Liver (tissue), 9 donors: ENCODE data around the gene ZNF365. TPM values are rescaled to one million over a fixed set of nuclear protein-coding genes. Genes with fewer than 3 reads are reported as not detected.

ENCODE experiments used
- DNase-seq: peaks from one replicate; pipeline ENCODE4 v3.0.0-alpha.2; 2017; ENCODE audit warnings: low spot score
- H3K27ac ChIP-seq, 2 donors: one replicate each; pipeline ENCODE4 v1.7.0; 2013; ENCODE audit warnings: inconsistent platforms in 2 of 2, low read length in 2 of 2, control low read depth in 1 of 2, low read depth in 1 of 2, mild to moderate bottlenecking in 1 of 2
- H3K27me3 ChIP-seq, 4 donors: one replicate each; pipeline versions ENCODE4 v1.6.1 to v1.7.0; 2013; ENCODE audit warnings: low read length in 3 of 4, inconsistent platforms in 1 of 4, mild to moderate bottlenecking in 1 of 4, moderate library complexity in 1 of 4; ENCODE audit not compliant: control insufficient read depth in 4 of 4, insufficient read depth in 4 of 4
- H3K36me3 ChIP-seq, 4 donors: one replicate each; pipeline versions ENCODE4 v1.6.1 to v1.7.0; 2013; ENCODE audit warnings: low read length in 3 of 4, mild to moderate bottlenecking in 3 of 4, low read depth in 1 of 4, moderate library complexity in 1 of 4; ENCODE audit not compliant: control insufficient read depth in 4 of 4, insufficient read depth in 3 of 4
- H3K4me1 ChIP-seq, 4 donors: one replicate each; pipeline versions ENCODE4 v1.6.1 to v1.7.0; 2013; ENCODE audit warnings: low read length in 3 of 4, mild to moderate bottlenecking in 3 of 4, moderate library complexity in 1 of 4; ENCODE audit not compliant: control insufficient read depth in 4 of 4, insufficient read depth in 4 of 4
- H3K4me3 ChIP-seq, 3 donors: one replicate each; pipeline versions ENCODE4 v1.6.1 to v1.7.0; 2013; ENCODE audit warnings: low read length in 3 of 3, control low read depth in 1 of 3, low read depth in 1 of 3, mild to moderate bottlenecking in 1 of 3
- H3K9ac ChIP-seq, 2 donors: one replicate each; pipeline ENCODE4 v1.7.0; 2013; ENCODE audit warnings: low read length in 2 of 2, mild to moderate bottlenecking in 2 of 2, moderate library complexity in 2 of 2, control low read depth in 1 of 2, low read depth in 1 of 2
- H3K9me3 ChIP-seq, 4 donors: one replicate each; pipeline versions ENCODE4 v1.6.1 to v1.7.0; 2013; ENCODE audit warnings: low read length in 3 of 4; ENCODE audit not compliant: control insufficient read depth in 4 of 4
- EGR1 ChIP-seq, 2 donors: IDR thresholded peaks; 2 replicates each; pipeline ENCODE4 v1.6.1; 2016 to 2018; ENCODE audit warnings: antibody characterized with exemption in 2 of 2, low read depth in 2 of 2
- FOXA1 ChIP-seq: IDR thresholded peaks from 2 replicates; pipeline ENCODE4 v1.6.1; 2016; ENCODE audit warnings: antibody characterized with exemption
- GABPA ChIP-seq, 2 donors: IDR thresholded peaks in 1 of 2; conservative IDR thresholded peaks in 1 of 2; 2 replicates each; pipeline ENCODE4 v1.6.1; 2016; ENCODE audit warnings: antibody characterized with exemption in 2 of 2, mild to moderate bottlenecking in 1 of 2, moderate library complexity in 1 of 2
- HNF4A ChIP-seq, 2 donors: conservative IDR thresholded peaks; 2 replicates each; pipeline ENCODE4 v1.6.1; 2016; ENCODE audit warnings: antibody characterized with exemption in 2 of 2, mild to moderate bottlenecking in 2 of 2
- HNF4G ChIP-seq: IDR thresholded peaks from 2 replicates; pipeline ENCODE4 v1.6.1; 2016; ENCODE audit warnings: antibody characterized with exemption
- JUND ChIP-seq, 2 donors: IDR thresholded peaks; 2 replicates each; pipeline ENCODE4 v1.6.1; 2016; ENCODE audit warnings: antibody characterized with exemption in 2 of 2
- NR2F2 ChIP-seq: IDR thresholded peaks from 2 replicates; pipeline ENCODE4 v1.6.1; 2016; ENCODE audit warnings: antibody characterized with exemption
- RAD21 ChIP-seq, 2 donors: IDR thresholded peaks; 2 replicates each; pipeline ENCODE4 v1.6.1; 2016; ENCODE audit warnings: antibody characterized with exemption in 2 of 2, mild to moderate bottlenecking in 2 of 2
- RXRA ChIP-seq, 2 donors: IDR thresholded peaks; 2 replicates each; pipeline ENCODE4 v1.6.1; 2017 to 2018; ENCODE audit warnings: antibody characterized with exemption in 2 of 2, mild to moderate bottlenecking in 1 of 2
- SP1 ChIP-seq: IDR thresholded peaks from 2 replicates; pipeline ENCODE4 v1.6.1; 2018; ENCODE audit warnings: antibody characterized with exemption, mild to moderate bottlenecking
- TAF1 ChIP-seq: conservative IDR thresholded peaks from 2 replicates; pipeline ENCODE4 v1.6.1; 2016; ENCODE audit warnings: antibody characterized with exemption, mild to moderate bottlenecking
- YY1 ChIP-seq: IDR thresholded peaks from 2 replicates; pipeline ENCODE4 v1.6.1; 2016; ENCODE audit warnings: antibody characterized with exemption, mild to moderate bottlenecking
- polyA plus RNA-seq, 2 donors: library from polyadenylated mRNA; stranded (reverse) in 1 of 2; unstranded in 1 of 2; fragments of 200-250 nt in 1 of 2; fragments of >200 nt in 1 of 2; fragmentation: Nextera tagmentation in 1 of 2; extraction: Ambion mirVana in 1 of 2; gene quantifications; one replicate each; pipeline versions ENCODE4 v1.2.1 to v1.2.3, GENCODE V29; 2013 to 2015
- total RNA-seq, 2 donors: library from RNA; depleted of rRNA; stranded (reverse); fragments of >200 nt; gene quantifications; one replicate each; pipeline ENCODE4 v1.2.3, GENCODE V29; 2014
- TF ChIP-seq, protein P1 (sequence below): IDR thresholded peaks from 2 replicates; pipeline ENCODE4 v1.6.1; 2016; ENCODE audit warnings: antibody characterized with exemption
- TF ChIP-seq, protein P2 (sequence below): IDR thresholded peaks from 2 replicates; pipeline ENCODE4 v1.6.1; 2016; ENCODE audit warnings: antibody characterized with exemption
- TF ChIP-seq, protein P3 (sequence below): IDR thresholded peaks from 2 replicates; pipeline ENCODE4 v1.6.1; 2016; ENCODE audit warnings: antibody characterized with exemption
- TF ChIP-seq, protein P4 (sequence below): IDR thresholded peaks from 2 replicates; pipeline ENCODE4 v1.6.1; 2016; ENCODE audit warnings: antibody characterized with exemption, mild to moderate bottlenecking
- TF ChIP-seq, protein P5 (sequence below): fragments of 150-350 bp; IDR thresholded peaks from 2 replicates; pipeline ENCODE4 v1.5.1; 2017; ENCODE audit warnings: improper control_type of control experiment, low read depth, low read length; ENCODE audit not compliant: missing input control
- donor health status: healthy.
- donor health status: healthy.
- donor health status: healthy.
- donor health status: healthy.
- donor health status: healthy.

Gene ZNF365
- total and polyA plus RNA-seq, 4 donors, result under 0.01 TPM; not detected in 3

DNA sequence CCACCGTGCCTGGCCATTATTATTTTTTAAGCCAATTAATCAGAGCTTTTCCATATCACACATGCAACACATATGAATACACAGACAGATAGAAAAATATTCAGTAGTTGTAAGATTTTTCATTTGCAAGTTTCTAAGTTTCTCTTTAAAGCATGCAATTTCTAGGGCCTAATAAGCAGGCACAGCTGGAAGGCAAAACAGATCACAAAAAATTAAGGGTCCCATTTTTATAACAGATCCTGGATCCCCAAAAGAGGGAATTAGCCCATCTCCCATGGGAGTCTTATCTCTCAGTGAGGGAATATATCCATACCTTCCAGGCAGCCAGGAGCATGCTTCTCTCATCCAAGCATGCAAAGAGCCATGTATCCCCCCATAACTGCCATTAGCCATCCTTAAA lies 31.2 kb upstream of the ZNF365 start (continued):
- TF ChIP-seq EGR1 (IDR thresholded peaks at IDR 0.05; ENCODE audit: low read depth in 2 of 2) (no peak), HNF4A (conservative IDR thresholded peaks at IDR 0.05) (no peak), HNF4G (no peak), GABPA (IDR thresholded peaks at IDR 0.05 in 1 of 2, conservative IDR thresholded peaks at IDR 0.05 in 1 of 2) (no peak), SP1 (no peak)
- TF ChIP-seq, protein P1, sequence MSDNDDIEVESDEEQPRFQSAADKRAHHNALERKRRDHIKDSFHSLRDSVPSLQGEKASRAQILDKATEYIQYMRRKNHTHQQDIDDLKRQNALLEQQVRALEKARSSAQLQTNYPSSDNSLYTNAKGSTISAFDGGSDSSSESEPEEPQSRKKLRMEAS, result no peak

DNA sequence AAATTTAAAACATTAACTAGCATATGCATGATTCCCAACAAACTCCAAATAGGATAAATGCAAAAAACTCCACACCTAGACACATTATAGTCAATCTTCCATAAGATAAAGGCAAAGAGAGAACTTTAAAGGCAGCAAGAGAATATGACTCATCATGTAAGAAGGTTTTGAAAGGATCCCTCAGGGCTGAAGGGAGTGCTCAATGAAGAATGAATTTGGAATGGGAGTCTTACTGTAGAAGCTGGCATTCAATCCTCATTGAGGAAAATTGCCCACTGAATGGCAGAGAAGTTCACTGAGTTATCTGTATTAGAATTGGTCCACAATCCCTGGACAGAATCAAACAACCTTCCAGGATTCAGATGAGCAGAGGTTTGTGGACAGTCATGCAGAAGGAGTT lies 26.1 kb upstream of the ZNF365 start:
- H3K4me1 ChIP-seq, result no peaks in the 10 kb centered on the region
- H3K36me3 ChIP-seq, result no peaks in the 10 kb centered on the region
- no peak overlapping the region for H3K4me3 ChIP-seq
- peaks cover 0 to 16% (median 9%) of the 10 kb centered on the region in 4 donors for H3K9me3 ChIP-seq
- H3K27ac ChIP-seq, result no peak overlapping the region
- H3K27me3 ChIP-seq, result no peaks in the 10 kb centered on the region
- no peak overlapping the region for H3K9ac ChIP-seq
- DNase-seq, result no peak
- TF ChIP-seq NR2F2, result no peak
- TF ChIP-seq, protein P2, sequence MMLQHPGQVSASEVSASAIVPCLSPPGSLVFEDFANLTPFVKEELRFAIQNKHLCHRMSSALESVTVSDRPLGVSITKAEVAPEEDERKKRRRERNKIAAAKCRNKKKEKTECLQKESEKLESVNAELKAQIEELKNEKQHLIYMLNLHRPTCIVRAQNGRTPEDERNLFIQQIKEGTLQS, result no peak
- no peak for TF ChIP-seq JUND (IDR thresholded peaks at IDR 0.05)
- TF ChIP-seq, protein P1, result no peak
- TF ChIP-seq, protein P3, sequence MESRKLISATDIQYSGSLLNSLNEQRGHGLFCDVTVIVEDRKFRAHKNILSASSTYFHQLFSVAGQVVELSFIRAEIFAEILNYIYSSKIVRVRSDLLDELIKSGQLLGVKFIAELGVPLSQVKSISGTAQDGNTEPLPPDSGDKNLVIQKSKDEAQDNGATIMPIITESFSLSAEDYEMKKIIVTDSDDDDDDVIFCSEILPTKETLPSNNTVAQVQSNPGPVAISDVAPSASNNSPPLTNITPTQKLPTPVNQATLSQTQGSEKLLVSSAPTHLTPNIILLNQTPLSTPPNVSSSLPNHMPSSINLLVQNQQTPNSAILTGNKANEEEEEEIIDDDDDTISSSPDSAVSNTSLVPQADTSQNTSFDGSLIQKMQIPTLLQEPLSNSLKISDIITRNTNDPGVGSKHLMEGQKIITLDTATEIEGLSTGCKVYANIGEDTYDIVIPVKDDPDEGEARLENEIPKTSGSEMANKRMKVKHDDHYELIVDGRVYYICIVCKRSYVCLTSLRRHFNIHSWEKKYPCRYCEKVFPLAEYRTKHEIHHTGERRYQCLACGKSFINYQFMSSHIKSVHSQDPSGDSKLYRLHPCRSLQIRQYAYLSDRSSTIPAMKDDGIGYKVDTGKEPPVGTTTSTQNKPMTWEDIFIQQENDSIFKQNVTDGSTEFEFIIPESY, result no peak
- TF ChIP-seq HNF4A (conservative IDR thresholded peaks at IDR 0.05), result no peak
- TF ChIP-seq YY1, result no peak
- no peak for TF ChIP-seq GABPA (IDR thresholded peaks at IDR 0.05 in 1 of 2, conservative IDR thresholded peaks at IDR 0.05 in 1 of 2)
- TF ChIP-seq, protein P4, sequence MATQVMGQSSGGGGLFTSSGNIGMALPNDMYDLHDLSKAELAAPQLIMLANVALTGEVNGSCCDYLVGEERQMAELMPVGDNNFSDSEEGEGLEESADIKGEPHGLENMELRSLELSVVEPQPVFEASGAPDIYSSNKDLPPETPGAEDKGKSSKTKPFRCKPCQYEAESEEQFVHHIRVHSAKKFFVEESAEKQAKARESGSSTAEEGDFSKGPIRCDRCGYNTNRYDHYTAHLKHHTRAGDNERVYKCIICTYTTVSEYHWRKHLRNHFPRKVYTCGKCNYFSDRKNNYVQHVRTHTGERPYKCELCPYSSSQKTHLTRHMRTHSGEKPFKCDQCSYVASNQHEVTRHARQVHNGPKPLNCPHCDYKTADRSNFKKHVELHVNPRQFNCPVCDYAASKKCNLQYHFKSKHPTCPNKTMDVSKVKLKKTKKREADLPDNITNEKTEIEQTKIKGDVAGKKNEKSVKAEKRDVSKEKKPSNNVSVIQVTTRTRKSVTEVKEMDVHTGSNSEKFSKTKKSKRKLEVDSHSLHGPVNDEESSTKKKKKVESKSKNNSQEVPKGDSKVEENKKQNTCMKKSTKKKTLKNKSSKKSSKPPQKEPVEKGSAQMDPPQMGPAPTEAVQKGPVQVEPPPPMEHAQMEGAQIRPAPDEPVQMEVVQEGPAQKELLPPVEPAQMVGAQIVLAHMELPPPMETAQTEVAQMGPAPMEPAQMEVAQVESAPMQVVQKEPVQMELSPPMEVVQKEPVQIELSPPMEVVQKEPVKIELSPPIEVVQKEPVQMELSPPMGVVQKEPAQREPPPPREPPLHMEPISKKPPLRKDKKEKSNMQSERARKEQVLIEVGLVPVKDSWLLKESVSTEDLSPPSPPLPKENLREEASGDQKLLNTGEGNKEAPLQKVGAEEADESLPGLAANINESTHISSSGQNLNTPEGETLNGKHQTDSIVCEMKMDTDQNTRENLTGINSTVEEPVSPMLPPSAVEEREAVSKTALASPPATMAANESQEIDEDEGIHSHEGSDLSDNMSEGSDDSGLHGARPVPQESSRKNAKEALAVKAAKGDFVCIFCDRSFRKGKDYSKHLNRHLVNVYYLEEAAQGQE, result no peak
- TF ChIP-seq RXRA (IDR thresholded peaks at IDR 0.05), result no peak
- no peak for TF ChIP-seq SP1
- TF ChIP-seq RAD21 (IDR thresholded peaks at IDR 0.05), result no peak
- TF ChIP-seq FOXA1, result no peak
- TF ChIP-seq, protein P5, sequence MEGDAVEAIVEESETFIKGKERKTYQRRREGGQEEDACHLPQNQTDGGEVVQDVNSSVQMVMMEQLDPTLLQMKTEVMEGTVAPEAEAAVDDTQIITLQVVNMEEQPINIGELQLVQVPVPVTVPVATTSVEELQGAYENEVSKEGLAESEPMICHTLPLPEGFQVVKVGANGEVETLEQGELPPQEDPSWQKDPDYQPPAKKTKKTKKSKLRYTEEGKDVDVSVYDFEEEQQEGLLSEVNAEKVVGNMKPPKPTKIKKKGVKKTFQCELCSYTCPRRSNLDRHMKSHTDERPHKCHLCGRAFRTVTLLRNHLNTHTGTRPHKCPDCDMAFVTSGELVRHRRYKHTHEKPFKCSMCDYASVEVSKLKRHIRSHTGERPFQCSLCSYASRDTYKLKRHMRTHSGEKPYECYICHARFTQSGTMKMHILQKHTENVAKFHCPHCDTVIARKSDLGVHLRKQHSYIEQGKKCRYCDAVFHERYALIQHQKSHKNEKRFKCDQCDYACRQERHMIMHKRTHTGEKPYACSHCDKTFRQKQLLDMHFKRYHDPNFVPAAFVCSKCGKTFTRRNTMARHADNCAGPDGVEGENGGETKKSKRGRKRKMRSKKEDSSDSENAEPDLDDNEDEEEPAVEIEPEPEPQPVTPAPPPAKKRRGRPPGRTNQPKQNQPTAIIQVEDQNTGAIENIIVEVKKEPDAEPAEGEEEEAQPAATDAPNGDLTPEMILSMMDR, result no peak
- TF ChIP-seq TAF1, result no peak
- TF ChIP-seq HNF4G, result no peak
- TF ChIP-seq EGR1 (IDR thresholded peaks at IDR 0.05; ENCODE audit: low read depth in 2 of 2), result no peak
